ENCODE results near the gene NPNT.
"Not testable (repeated sequence)": the region's sequence is repeated elsewhere in the genome, so short reads cannot be mapped to it uniquely, and the experiment has no call there.

NPNT gene

GRCh38 chr4:105894660-105895582, at the start of gene NPNT:
TSS of gene NPNT (plus strand) at chr4:105895471. CDS start at chr4:105895653, 182 bp downstream.
- no peak for DNase-seq (ENCODE audit: low read depth in 2 of 2, low spot score in 1 of 2)

- no peak for DNase-seq (ENCODE audit: low read depth in 2 of 2, low spot score in 1 of 2)
Measured at GRCh38 chr4:105845559-105845958, 49.7 kb upstream of the NPNT start.

GRCh38 chr4:105848359-105848758, 46.9 kb upstream of the NPNT start:
- DNase-seq (ENCODE audit: low read depth in 2 of 2, low spot score in 1 of 2): not testable (repeated sequence)

GRCh38 chr4:105851196-105851595, 44.1 kb upstream of the NPNT start:
- no peak for DNase-seq (ENCODE audit: low read depth in 2 of 2, low spot score in 1 of 2)

GRCh38 chr4:105852230-105852629, 43.0 kb upstream of the NPNT start:
- DNase-seq (ENCODE audit: low read depth in 2 of 2, low spot score in 1 of 2): not testable (repeated sequence)

- no peak for DNase-seq (ENCODE audit: low read depth in 2 of 2, low spot score in 1 of 2)
Measured at GRCh38 chr4:105858466-105859040, 36.7 kb upstream of the NPNT start.

GRCh38 chr4:105859233-105859632, 36.0 kb upstream of the NPNT start:
- DNase-seq (ENCODE audit: low read depth in 2 of 2, low spot score in 1 of 2): no peak

GRCh38 chr4:105870963-105871362, 24.3 kb upstream of the NPNT start:
- no peak for DNase-seq (ENCODE audit: low read depth in 2 of 2, low spot score in 1 of 2)

- DNase-seq (ENCODE audit: low read depth in 2 of 2, low spot score in 1 of 2): no peak
Measured at GRCh38 chr4:105871997-105872396, 23.3 kb upstream of the NPNT start.

GRCh38 chr4:105875233-105875632, 20.0 kb upstream of the NPNT start:
- no peak for DNase-seq (ENCODE audit: low read depth in 2 of 2, low spot score in 1 of 2)

- no peak for DNase-seq (ENCODE audit: low read depth in 2 of 2, low spot score in 1 of 2)
Measured at GRCh38 chr4:105878668-105879067, 16.6 kb upstream of the NPNT start.

GRCh38 chr4:105887508-105887907, 7.8 kb upstream of the NPNT start:
- no peak for DNase-seq (ENCODE audit: low read depth in 2 of 2, low spot score in 1 of 2)

- DNase-seq (ENCODE audit: low read depth in 2 of 2, low spot score in 1 of 2): no peak
Measured at GRCh38 chr4:105895583-105896460, 551 bp downstream of the NPNT start.

GRCh38 chr4:105896461-105896942, 1.2 kb downstream of the NPNT start:
- DNase-seq (ENCODE audit: low read depth in 2 of 2, low spot score in 1 of 2): no peak

- no peak for DNase-seq (ENCODE audit: low read depth in 2 of 2, low spot score in 1 of 2)
Measured at GRCh38 chr4:105896984-105897775, 1.9 kb downstream of the NPNT start.

- DNase-seq (ENCODE audit: low read depth in 2 of 2, low spot score in 1 of 2): no peak
Measured at GRCh38 chr4:105900541-105900940, 5.3 kb downstream of the NPNT start.

GRCh38 chr4:105902550-105903262, 7.4 kb downstream of the NPNT start:
- DNase-seq (ENCODE audit: low read depth in 2 of 2, low spot score in 1 of 2): no peak

GRCh38 chr4:105909787-105910281, 14.6 kb downstream of the NPNT start:
- DNase-seq (ENCODE audit: low read depth in 2 of 2, low spot score in 1 of 2): no peak

- no peak for DNase-seq (ENCODE audit: low read depth in 2 of 2, low spot score in 1 of 2)
Measured at GRCh38 chr4:105911426-105911825, 16.2 kb downstream of the NPNT start.

- DNase-seq (ENCODE audit: low read depth in 2 of 2, low spot score in 1 of 2): no peak
Measured at GRCh38 chr4:105912633-105913032, 17.4 kb downstream of the NPNT start.

All from stimulated activated CD8-positive, alpha-beta memory T cell treated with anti-CD3 and anti-CD28 coated beads, Interleukin-4, amount 100 ng/mL, for 1 hour (primary cell).